Nephron (organoid): Measurements from ENCODE around the gene ULK3.
A peak's percentile ranks its signal among the peaks of the same experiment; 100 is the strongest.

Experiments used
- H3K27ac Mint-ChIP-seq, 3 experiments: 2 replicates each; pipeline ENCODE4 v1.8.0; 2020; ENCODE audit warnings: mixed read lengths in 3 of 3, mild to moderate bottlenecking in 2 of 3, moderate library complexity in 1 of 3
- H3K27me3 Mint-ChIP-seq: 2 replicates; pipeline ENCODE4 v1.8.0; 2021; ENCODE audit warnings: low read depth, mild to moderate bottlenecking, moderate library complexity, mixed read lengths
- H3K36me3 Mint-ChIP-seq: 2 replicates; pipeline ENCODE4 v1.8.0; 2020; ENCODE audit warnings: low read depth, mixed read lengths
- H3K4me1 Mint-ChIP-seq: 2 replicates; pipeline ENCODE4 v1.8.0; 2020; ENCODE audit warnings: mixed read lengths
- H3K4me3 Mint-ChIP-seq, 3 experiments: 2 replicates each; pipeline ENCODE4 v1.8.0; 2020; ENCODE audit warnings: mild to moderate bottlenecking in 3 of 3, mixed read lengths in 3 of 3, moderate library complexity in 2 of 3
- H3K9me3 Mint-ChIP-seq: 2 replicates; pipeline ENCODE4 v1.8.0; 2020; ENCODE audit warnings: mixed read lengths
- TF ChIP-seq, protein P1 (sequence below), 3 experiments: fragments of 200-600 bp; sonication (generic); IDR thresholded peaks; one replicate each; pipeline ENCODE4 v1.5.0; 2021; ENCODE audit warnings: antibody characterized with exemption in 3 of 3; ENCODE audit not compliant: unreplicated experiment in 3 of 3

Gene ULK3

GRCh38 chr15:74864296-74864695 lies 21.3 kb upstream of the ULK3 start:
- peaks cover 39% of the 10 kb centered on the region for H3K4me1 Mint-ChIP-seq
- peaks cover 29% of the 10 kb centered on the region for H3K36me3 Mint-ChIP-seq
- no peaks in the 10 kb centered on the region for H3K9me3 Mint-ChIP-seq
- no peak overlapping the region for H3K4me3 Mint-ChIP-seq
- TF ChIP-seq, protein P1, sequence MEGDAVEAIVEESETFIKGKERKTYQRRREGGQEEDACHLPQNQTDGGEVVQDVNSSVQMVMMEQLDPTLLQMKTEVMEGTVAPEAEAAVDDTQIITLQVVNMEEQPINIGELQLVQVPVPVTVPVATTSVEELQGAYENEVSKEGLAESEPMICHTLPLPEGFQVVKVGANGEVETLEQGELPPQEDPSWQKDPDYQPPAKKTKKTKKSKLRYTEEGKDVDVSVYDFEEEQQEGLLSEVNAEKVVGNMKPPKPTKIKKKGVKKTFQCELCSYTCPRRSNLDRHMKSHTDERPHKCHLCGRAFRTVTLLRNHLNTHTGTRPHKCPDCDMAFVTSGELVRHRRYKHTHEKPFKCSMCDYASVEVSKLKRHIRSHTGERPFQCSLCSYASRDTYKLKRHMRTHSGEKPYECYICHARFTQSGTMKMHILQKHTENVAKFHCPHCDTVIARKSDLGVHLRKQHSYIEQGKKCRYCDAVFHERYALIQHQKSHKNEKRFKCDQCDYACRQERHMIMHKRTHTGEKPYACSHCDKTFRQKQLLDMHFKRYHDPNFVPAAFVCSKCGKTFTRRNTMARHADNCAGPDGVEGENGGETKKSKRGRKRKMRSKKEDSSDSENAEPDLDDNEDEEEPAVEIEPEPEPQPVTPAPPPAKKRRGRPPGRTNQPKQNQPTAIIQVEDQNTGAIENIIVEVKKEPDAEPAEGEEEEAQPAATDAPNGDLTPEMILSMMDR (IDR thresholded peaks at IDR 0.05; ENCODE audit: unreplicated experiment in 3 of 3), result no peak
- no peaks in the 10 kb centered on the region for H3K27me3 Mint-ChIP-seq
- peak overlapping the region; percentile 6 to 32 (median 16) for H3K27ac Mint-ChIP-seq

- Mint-ChIP-seq H3K4me1 (peaks cover 41% of the 10 kb centered on the region), H3K27ac (peak overlapping the region in 2 of 3 experiments; percentile 24 to 26), H3K9me3 (no peaks in the 10 kb centered on the region), H3K27me3 (no peaks in the 10 kb centered on the region), H3K4me3 (no peak overlapping the region), H3K36me3 (peaks cover 28% of the 10 kb centered on the region)
- TF ChIP-seq, protein P1 (IDR thresholded peaks at IDR 0.05; ENCODE audit: unreplicated experiment in 3 of 3), result no peak
These were observed 20.5 kb upstream of the ULK3 start for GRCh38 chr15:74863239-74864056.

GRCh38 chr15:74858369-74858740 lies 15.4 kb upstream of the ULK3 start:
- TF ChIP-seq, protein P1 (IDR thresholded peaks at IDR 0.05; ENCODE audit: unreplicated experiment in 3 of 3), result no peak
- peaks cover 3% of the 10 kb centered on the region for H3K36me3 Mint-ChIP-seq
- no peaks in the 10 kb centered on the region for H3K27me3 Mint-ChIP-seq
- no peaks in the 10 kb centered on the region for H3K9me3 Mint-ChIP-seq
- no peak overlapping the region for H3K4me3 Mint-ChIP-seq
- peaks cover 28% of the 10 kb centered on the region for H3K4me1 Mint-ChIP-seq
- H3K27ac Mint-ChIP-seq, result peak overlapping the region in 2 of 3 experiments; percentile 28 to 56

- no peaks in the 10 kb centered on the region for H3K27me3 Mint-ChIP-seq
- H3K36me3 Mint-ChIP-seq, result peaks cover 5% of the 10 kb centered on the region
- no peak overlapping the region for H3K4me3 Mint-ChIP-seq
- TF ChIP-seq, protein P1 (IDR thresholded peaks at IDR 0.05; ENCODE audit: unreplicated experiment in 3 of 3), result no peak
- peaks cover 28% of the 10 kb centered on the region for H3K4me1 Mint-ChIP-seq
- H3K9me3 Mint-ChIP-seq, result no peaks in the 10 kb centered on the region
- H3K27ac Mint-ChIP-seq, result peak overlapping the region; percentile 28 to 65 (median 56)
These were observed 14.9 kb upstream of the ULK3 start for GRCh38 chr15:74857671-74858368.

DNA sequence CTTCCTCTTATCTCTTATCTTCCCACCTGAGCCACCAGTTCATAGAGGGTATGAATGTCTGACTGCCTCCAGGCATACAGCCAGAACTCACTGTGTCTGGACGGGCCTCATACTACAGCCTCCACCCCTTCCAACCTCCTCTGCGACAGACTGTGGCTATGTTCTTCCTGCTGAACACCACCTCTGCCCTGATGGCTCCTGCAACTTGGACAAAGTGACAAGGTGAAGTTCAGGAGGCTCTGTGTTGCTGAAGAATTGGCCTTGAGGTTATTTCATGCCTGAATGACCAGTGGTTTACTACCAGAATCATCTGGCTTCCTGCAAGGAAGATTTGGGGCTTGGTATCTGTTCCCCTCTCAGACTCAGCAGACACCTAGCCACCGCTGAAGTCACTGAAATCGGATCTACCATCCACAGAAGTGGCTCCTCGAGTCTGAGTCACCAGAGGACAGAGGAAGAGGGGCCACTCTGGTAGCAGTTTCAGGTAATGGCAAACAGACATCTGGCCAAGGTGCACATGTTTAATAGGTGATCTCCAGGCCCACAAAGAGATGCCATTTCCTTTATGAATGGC lies 14.2 kb upstream of the ULK3 start:
- TF ChIP-seq, protein P1 (IDR thresholded peaks at IDR 0.05; ENCODE audit: unreplicated experiment in 3 of 3), result no peak
- Mint-ChIP-seq H3K4me3 (no peak overlapping the region), H3K27ac (peak overlapping the region; percentile 0 to 65 (median 36)), H3K4me1 (peaks cover 28% of the 10 kb centered on the region), H3K27me3 (no peaks in the 10 kb centered on the region), H3K9me3 (no peaks in the 10 kb centered on the region), H3K36me3 (peaks cover 7% of the 10 kb centered on the region)
